GM03348 (cell line): Measurements from ENCODE around the gene CTNNA1.
"Not testable (repeated sequence)": the region's sequence is repeated elsewhere in the genome, so short reads cannot be mapped to it uniquely, and the experiment has no call there.

ENCODE experiments used
- DNase-seq: peaks from one replicate; pipeline ENCODE4 v3.0.0; 2012; ENCODE audit warnings: low spot score

CTNNA1 gene

DNA sequence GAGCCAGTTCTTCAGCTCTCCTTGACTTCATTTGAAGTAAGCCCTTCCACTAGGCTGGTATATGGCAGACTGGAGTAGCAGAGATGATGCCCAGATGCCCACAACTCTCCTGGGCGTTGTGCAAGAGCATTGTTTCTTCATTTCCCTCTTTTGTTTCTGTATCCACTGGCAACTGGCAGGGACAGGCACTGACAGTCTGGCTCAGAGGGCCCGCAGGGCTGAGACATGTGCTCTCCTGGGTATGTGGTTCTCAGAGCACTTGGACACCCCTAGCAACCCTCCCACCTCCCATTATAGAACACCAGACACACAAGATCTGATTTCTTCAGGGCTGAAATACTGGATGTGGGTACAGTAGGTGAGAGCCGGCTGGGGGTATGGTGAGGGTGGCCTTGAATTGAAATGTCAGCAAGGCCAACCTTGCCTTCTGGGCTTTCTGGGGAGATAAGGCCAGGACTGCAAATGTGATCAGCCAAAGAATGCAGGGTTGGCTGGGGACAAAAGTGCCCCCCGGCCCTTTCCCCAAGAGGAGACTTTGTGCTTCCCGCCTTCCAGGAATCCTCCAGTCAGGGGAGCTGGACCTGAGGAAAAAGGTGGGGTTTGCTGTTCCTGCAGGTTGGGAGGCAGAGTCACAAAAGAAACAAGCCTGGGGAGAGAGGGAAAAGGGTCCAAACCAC, 28.6 kb upstream of the CTNNA1 start:
- peak; percentile 24 for DNase-seq

DNA sequence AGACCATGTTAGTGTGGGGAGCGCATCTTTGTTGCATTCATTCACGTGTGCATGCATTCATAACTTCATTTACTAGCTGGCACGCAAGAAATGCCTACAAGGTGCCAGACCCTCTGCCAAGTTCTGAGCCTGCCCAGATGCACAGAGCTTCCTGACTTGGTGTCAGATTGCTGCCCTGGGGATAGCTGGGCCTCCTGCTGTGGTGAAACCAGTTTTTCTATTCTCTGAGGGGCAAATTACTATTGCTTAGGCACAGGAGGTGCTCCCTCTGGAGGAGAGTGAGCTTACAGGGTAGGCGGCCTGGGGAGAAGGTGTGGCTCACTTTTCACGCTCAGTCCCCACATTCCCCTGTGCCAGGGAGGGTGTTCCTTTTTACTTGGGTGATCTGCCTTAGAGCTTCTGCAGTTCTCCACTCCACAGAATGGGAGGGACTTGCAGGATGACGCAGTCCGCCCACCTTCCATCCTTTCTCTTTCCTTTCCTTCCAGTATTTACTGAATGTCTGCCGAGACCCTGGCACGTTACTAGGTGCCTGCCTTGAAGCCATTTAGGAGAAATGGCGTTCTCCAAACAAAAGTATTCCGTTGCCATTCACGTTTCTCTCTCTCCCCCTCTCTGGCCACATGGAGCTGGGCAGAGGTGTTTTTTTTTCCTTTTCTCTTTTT, 27.9 kb upstream of the CTNNA1 start:
- DNase-seq, result peak; percentile 59

- DNase-seq, result peak; percentile 37
Observed at GRCh38 chr5:138725818-138726416, 27.3 kb upstream of the CTNNA1 start.

GRCh38 chr5:138726848-138727247, 26.4 kb upstream of the CTNNA1 start:
- DNase-seq, result no peak

- DNase-seq, result not testable (repeated sequence)
Observed at GRCh38 chr5:138730496-138730895, 22.7 kb upstream of the CTNNA1 start.

- DNase-seq, result no peak
Observed at GRCh38 chr5:138732466-138732865, 20.8 kb upstream of the CTNNA1 start.

DNA sequence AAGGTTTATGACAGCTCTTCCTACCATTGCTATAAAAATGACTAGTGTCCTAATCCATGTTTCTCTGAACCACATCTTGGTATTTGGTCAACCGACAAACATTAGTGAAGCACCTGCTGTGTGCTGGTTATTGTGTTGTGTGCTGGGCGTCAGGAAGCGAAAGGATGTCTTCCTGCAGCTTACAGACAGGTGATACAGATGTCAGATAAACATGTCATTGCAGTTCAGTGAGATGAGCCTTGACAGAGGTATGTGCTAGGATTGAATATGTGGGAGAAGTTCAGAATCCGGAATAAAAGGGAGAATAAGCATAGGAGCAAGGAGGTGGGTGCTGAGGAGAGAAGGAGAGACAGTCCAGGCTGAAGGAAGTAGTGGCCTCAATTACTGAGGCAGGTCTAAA, 20.3 kb upstream of the CTNNA1 start:
- DNase-seq, result no peak

- DNase-seq, result no peak
Observed at GRCh38 chr5:138733509-138733908, 19.7 kb upstream of the CTNNA1 start.

GRCh38 chr5:138736293-138736692, 16.9 kb upstream of the CTNNA1 start:
- DNase-seq, result no peak

DNA sequence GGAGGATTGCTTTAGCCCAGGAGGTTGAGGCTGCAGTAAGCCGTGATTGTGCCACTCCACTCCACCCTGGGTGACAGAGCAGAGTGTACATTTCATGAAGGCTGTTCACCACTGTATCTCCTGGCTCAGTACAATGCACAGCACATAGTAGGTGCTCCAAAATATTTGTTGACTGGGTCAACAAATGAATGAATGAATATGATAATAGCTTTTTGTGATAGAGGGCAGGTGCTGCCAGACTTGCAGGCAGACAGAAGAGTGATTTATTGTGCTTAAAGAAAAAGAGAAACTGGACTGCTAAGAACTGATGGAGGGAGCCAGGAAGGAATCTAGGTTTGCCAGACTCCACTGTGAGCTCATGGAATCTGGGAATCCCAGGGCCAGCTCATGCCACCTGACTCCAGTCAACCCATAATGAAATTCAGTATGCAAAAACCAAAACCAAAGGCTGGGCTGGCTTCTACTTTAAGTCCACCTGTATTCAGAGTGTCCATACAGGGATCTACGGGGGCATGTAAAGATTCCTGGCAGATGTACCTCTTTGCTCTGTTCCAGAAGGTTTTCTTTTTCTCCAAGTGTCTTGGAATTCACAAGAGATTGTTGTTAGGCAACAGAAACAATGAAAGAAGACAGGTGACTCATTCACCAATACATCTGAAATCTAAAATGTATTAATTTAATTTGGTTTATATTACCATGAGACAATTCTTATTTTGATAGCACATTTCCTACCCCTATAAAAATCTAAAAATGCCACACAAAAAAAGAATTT, 15.5 kb upstream of the CTNNA1 start:
- DNase-seq, result no peak

GRCh38 chr5:138738399-138738798, 14.8 kb upstream of the CTNNA1 start:
- no peak for DNase-seq

DNA sequence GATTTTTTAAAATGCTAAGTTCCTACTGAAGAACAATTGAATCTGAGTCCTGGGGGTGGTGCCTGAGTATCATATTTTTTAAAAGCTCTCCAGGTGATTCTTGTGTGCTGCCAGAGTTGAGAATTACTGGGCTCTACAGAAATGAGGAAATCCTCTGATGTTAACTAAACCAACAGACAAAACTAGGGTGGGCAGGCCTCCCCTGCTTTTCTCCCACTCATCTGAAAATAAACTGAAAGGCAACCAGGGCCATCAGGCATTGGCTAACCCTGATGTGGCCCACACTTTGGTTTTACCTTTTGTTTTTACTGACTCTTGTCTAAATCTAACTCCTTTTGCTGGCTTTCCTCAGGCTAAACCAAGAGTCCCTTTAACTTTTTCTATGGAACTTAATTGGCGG, 13.3 kb upstream of the CTNNA1 start:
- DNase-seq, result no peak

- no peak for DNase-seq
Observed at GRCh38 chr5:138743484-138743883, 9.7 kb upstream of the CTNNA1 start.

- no peak for DNase-seq
Observed at GRCh38 chr5:138745268-138745667, 8.0 kb upstream of the CTNNA1 start.

DNA sequence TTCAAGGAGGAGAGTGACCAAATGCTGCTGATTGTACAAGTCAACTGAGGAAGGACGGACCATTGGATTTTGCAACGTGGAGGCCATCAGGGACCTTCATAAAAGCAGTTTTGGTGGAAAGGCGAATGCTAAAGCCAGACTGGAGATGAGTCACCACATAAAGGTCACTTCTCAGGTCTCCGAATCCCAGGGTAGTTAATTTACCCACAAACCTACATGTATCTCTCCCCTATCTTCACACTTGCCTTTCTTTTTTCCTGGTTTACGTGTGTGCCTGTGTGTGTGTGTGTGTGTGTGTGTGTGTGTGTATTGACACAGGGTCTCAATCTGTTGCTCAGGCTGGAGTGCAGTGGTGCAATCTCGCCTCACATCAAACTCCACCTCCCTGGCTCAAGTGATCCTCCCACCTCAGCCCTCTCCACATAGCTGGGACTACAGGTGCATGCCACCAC, 4.6 kb upstream of the CTNNA1 start:
- no peak for DNase-seq

DNA sequence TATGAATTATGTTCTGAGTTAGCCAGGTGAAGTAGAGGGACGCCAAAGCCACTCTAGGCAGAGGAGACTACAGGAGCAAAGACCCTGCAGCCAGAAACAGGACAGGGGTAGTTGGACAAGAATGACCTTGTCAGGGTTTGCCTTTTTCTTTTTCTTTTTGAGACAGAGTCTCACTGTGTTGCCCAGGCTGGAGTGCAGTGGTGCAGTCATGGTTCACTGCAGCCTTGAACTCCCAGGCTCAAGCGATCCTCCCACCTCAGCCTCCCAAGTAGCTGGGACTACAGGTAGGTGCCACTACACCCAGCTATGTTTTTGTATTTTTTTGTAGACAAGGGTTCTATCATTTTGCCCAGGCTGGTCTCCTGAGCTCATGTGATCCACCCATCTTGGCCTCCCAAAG, 1.9 kb upstream of the CTNNA1 start:
- DNase-seq, result not testable (repeated sequence)

DNA sequence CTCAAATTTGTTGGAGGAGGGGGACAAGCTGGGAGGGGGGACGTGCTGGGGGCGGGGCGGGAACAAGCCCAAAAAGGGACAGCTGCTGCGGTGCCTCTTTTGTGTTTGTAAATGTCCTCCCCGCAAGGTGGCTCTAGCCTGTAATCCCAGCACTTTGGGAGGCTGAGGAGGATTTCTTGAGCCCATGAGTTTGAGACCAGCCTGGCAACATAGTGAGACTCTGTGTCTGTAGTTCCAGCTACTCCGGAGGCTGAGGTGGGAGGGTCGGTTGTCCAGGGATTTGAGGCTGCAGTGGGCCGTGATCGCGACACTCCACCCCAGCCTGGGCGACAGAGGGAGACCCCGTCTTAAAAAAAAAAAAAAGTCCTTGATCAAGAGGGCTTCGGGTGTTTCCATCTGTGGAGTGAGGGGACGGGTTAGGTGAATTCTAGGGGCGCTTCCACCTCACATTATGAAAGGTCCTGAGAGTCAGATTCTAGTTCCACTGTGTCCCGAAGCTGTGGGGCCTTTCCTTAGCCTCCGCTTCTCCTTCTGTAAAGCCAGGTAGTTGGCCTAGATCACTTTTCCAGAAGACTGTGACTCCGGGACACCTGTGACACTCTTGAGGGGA, 779 bp upstream of the CTNNA1 start:
- peak; percentile 53 for DNase-seq

DNA sequence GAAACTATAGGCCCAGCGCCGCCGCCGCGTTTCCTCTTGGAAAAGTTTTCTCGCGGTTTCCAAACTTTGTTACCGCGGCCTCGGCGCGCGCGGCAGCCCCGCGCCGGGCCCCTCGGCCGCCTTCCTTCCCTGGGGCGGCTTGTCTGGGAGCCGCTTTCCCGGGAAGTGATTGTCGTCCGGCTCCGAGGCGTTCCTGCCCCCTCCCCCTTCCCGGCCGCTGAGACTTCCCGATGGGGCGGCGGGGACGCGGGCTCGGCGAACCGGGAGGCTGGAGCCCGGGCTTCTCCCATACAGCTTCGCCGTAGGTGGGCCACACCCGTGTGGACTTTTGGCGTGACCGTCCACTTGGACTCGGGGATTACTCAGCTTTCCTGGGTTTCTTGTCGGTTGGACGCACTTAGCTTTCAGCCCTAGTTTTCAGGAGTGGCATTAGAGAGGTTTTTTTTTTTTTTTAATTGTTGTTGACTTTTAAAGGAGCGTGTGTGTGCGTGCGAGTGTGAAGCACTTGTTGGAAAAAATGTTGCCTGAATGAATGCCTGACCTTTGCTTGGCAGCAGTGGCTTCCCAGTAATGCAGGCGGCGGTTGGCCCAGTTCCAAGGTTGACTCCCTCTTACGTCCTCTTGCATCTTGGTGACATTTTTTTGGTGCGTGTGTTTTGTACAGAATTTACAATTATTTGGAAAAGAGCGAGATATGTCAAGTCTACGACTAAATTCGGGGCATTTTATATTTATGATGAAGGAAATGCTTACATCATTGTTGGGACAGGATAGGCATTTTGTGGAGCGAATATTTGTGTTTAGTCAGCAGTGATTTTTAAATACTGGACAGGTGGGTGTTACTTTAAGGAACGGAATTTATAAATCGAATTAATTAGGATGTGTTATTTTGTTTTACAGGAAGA, 821 bp downstream of the CTNNA1 start:
- peak; percentile 83 for DNase-seq

- DNase-seq, result no peak
Observed at GRCh38 chr5:138754699-138755057, 1.5 kb downstream of the CTNNA1 start.

DNA sequence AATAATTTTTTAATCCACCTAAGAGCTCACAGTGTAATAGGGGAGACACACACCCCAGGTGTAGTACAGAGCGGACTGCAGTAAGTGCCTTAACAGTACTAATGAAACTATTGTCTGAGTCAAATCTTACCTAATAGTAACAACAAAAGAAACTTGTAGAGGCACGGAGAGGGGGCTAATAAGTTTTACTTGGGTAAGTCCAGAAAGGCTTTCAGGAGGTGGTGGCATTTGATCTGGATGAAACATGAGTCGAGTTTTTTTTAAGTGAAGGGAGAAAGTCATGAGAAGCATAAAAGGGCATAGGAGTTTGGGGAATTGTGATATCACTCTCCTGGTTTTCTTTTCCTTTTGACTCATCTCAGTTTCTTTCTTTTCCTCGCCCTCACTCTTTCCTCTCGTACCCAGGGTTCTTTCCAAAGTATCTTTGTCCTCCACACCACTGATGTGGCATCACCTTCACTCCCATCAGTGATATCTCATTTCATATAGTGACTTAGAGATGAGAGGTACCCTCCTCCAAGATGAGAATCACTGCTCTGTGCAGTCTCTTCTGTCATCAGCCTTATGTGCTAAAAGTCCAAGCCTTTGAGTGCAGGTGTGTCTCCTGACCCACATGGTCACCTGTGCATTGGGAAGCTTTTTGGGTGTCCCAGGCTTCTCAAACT, 2.0 kb downstream of the CTNNA1 start:
- DNase-seq, result no peak
